MM.1S (cell line): Measurements from ENCODE around the gene CWC25.

ENCODE experiments used
- DNase-seq: peaks from one replicate; pipeline ENCODE4 v3.0.0-alpha.2; 2015
- H2AFZ ChIP-seq: fragments of 300-600 bp; sonication (generic); 2 replicates; pipeline ENCODE4 v1.6.0; 2016; ENCODE audit warnings: antibody characterized with exemption, low read length
- H3F3A ChIP-seq: fragments of 300-600 bp; sonication (generic); 2 replicates; pipeline ENCODE4 v1.6.1; 2016; ENCODE audit warnings: mild to moderate bottlenecking, antibody characterized with exemption, low read length, moderate library complexity, mixed read lengths; ENCODE audit not compliant: insufficient read depth
- H3K27ac ChIP-seq: fragments of 300-600 bp; sonication (generic); 2 replicates; pipeline ENCODE4 v1.5.1; 2016; ENCODE audit warnings: mild to moderate bottlenecking, low read length
- H3K27me3 ChIP-seq: fragments of 300-600 bp; sonication (generic); replicated peaks from 2 replicates; pipeline ENCODE4 v1.6.0; 2016; ENCODE audit warnings: low read length; ENCODE audit not compliant: insufficient read depth
- H3K36me3 ChIP-seq: fragments of 300-600 bp; sonication (generic); replicated peaks from 2 replicates; pipeline ENCODE4 v1.6.1; 2016; ENCODE audit warnings: mild to moderate bottlenecking, low read length, mixed read lengths; ENCODE audit not compliant: insufficient read depth
- H3K4me1 ChIP-seq: fragments of 300-600 bp; sonication (generic); 2 replicates; pipeline ENCODE4 v1.6.1; 2016; ENCODE audit warnings: low read length, mixed read lengths
- H3K4me2 ChIP-seq: fragments of 300-600 bp; sonication (generic); 2 replicates; pipeline ENCODE4 v1.6.0; 2016; ENCODE audit warnings: low read depth, low read length
- H3K4me3 ChIP-seq: fragments of 300-600 bp; sonication (generic); 2 replicates; pipeline ENCODE4 v1.5.1; 2016; ENCODE audit warnings: low read length, mixed read lengths
- H3K79me2 ChIP-seq: fragments of 300-600 bp; sonication (generic); 2 replicates; pipeline ENCODE4 v1.6.1; 2016; ENCODE audit warnings: mixed run types, low read length, mixed read lengths
- H3K9ac ChIP-seq: fragments of 300-600 bp; sonication (generic); 2 replicates; pipeline ENCODE4 v1.6.1; 2016; ENCODE audit warnings: low read length, mixed read lengths
- H3K9me2 ChIP-seq: fragments of 300-600 bp; sonication (generic); replicated peaks from 2 replicates; pipeline ENCODE4 v1.6.1; 2016; ENCODE audit warnings: mild to moderate bottlenecking, low read length, mixed read lengths; ENCODE audit not compliant: insufficient read depth
- H3K9me3 ChIP-seq: fragments of 300-600 bp; sonication (generic); replicated peaks from 2 replicates; pipeline ENCODE4 v1.6.1; 2016; ENCODE audit warnings: mild to moderate bottlenecking, low read length, mixed read lengths; ENCODE audit not compliant: insufficient read depth
- H4K20me1 ChIP-seq: fragments of 300-600 bp; sonication (generic); 2 replicates; pipeline ENCODE4 v1.6.1; 2016; ENCODE audit warnings: mild to moderate bottlenecking, low read length, moderate library complexity, mixed read lengths; ENCODE audit not compliant: insufficient read depth
- EZH2 ChIP-seq: fragments of 300-600 bp; sonication (generic); optimal IDR thresholded peaks from 2 replicates; pipeline ENCODE3; 2017; ENCODE audit warnings: low read depth, mild to moderate bottlenecking, antibody characterized with exemption, low read length, mixed read lengths
- EZH2phosphoT487 ChIP-seq: fragments of 300-600 bp; sonication (generic); IDR thresholded peaks from 2 replicates; pipeline ENCODE4 v1.6.1; 2018; ENCODE audit warnings: antibody characterized with exemption, low read length
- TF ChIP-seq, protein P1 (sequence below): fragments of 300-600 bp; sonication (generic); IDR thresholded peaks from 2 replicates; pipeline ENCODE4 v1.5.1; 2016; ENCODE audit warnings: antibody characterized with exemption, low read length, mixed read lengths

CWC25 gene

DNA sequence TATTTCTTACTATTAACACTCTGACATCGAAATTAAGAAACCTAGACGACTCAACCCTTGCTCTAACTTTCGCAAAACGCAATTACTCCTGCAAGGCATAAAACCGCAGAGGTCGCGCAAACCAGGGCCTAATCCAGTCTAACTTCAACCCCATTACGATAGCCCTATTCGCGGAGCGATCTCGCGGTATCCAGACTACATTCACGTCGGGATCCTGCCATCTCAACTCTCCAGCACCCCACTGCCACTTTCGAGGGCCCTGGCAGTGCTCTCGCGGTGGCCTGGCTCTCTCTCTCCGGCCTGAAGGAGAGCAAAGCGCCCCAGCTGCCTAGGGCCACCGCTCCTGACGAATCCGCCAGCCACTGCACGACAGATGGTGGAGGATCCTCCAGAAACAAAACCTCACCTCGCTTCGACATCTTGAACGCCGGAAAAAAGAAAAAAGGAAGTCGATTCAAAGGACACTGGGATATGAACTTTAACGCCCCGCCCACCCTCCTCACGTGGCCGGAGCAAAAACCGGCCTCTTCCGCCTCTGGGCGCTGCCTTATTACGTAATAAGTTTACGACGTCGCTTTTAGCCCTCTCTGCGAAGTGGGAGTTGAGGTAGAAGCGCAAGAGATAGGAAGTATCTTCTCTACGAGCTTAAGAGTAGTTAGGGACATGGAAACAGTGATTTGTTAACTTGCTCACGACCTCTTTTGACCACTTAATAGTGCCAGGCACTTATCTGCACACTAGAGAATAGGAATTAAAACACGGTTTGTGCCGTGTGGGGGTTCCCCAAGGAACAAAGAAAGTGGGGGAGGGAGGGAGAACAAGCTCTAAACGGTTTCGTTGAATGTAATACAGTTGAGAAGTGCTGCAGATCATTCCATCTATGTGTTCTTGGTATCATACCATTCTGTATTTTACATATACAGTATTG, 28.4 kb upstream of the CWC25 start, which contains the start of gene RPL23:
Gene RPL23, minus strand, starts transcription at position 430 of the 928 bp plus-strand sequence. Its CDS starts 11 bp downstream, at position 419.
- Histone ChIP-seq H3K9me2 (no peaks in the 10 kb centered on the region), H4K20me1 (peaks cover 24% of the 10 kb centered on the region), H2AFZ (peak within 1 kb of the TSS; percentile 94), H3K36me3 (peaks cover 36% of the 10 kb centered on the region; the same call in 1 of the 2 replicates), H3K79me2 (peaks cover 41% of the 10 kb centered on the region), H3K4me2 (peak within 1 kb of the TSS; percentile 93), H3K4me3 (peak within 1 kb of the TSS; percentile 99), H3F3A (peaks cover 59% of the 10 kb centered on the region), H3K9me3 (no peaks in the 10 kb centered on the region), H3K4me1 (peaks cover 11% of the 10 kb centered on the region), H3K27me3 (no peaks in the 10 kb centered on the region), H3K9ac (peak within 1 kb of the TSS; percentile 96), H3K27ac (peak within 1 kb of the TSS; percentile 98)
- DNase-seq: peak; percentile 98
- TF ChIP-seq EZH2 (no peak), EZH2phosphoT487 (no peak)
- TF ChIP-seq, protein P1, sequence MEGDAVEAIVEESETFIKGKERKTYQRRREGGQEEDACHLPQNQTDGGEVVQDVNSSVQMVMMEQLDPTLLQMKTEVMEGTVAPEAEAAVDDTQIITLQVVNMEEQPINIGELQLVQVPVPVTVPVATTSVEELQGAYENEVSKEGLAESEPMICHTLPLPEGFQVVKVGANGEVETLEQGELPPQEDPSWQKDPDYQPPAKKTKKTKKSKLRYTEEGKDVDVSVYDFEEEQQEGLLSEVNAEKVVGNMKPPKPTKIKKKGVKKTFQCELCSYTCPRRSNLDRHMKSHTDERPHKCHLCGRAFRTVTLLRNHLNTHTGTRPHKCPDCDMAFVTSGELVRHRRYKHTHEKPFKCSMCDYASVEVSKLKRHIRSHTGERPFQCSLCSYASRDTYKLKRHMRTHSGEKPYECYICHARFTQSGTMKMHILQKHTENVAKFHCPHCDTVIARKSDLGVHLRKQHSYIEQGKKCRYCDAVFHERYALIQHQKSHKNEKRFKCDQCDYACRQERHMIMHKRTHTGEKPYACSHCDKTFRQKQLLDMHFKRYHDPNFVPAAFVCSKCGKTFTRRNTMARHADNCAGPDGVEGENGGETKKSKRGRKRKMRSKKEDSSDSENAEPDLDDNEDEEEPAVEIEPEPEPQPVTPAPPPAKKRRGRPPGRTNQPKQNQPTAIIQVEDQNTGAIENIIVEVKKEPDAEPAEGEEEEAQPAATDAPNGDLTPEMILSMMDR: no peak

DNA sequence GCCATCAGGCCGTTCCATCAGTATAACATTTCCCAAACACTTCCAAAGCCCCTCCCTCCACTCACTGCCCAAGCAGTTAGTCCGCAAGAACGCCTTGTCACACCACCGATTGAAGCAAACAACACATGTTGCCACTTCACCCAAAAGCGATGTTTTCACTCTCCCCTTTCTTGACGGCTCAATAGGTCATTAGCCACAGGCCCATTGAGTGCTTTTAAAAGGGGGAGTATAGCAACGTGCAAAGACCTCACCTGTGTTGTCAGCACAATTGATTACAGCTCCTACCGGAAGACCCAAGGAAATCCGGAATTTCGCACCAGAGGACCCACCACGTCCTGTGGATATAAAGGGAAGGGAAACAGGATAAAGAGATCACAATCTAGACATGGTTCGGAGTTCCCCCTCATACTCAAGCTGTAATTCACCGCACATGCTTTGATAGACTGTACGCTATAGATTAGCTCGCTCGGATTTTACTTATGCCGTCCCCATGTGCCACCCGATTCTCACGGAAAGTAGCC, 27.7 kb upstream of the CWC25 start:
- Histone ChIP-seq H2AFZ (peak overlapping the region; percentile 94; the same call in 1 of the 2 replicates), H3K27ac (peak overlapping the region; percentile 98), H3K4me3 (peak overlapping the region; percentile 99), H3K4me2 (peak overlapping the region; percentile 93), H3K4me1 (peaks cover 11% of the 10 kb centered on the region), H3K36me3 (peaks cover 36% of the 10 kb centered on the region; the same call in 1 of the 2 replicates), H3K9ac (peak overlapping the region; percentile 96), H3K27me3 (no peaks in the 10 kb centered on the region), H3F3A (peaks cover 66% of the 10 kb centered on the region), H3K79me2 (peaks cover 41% of the 10 kb centered on the region), H4K20me1 (peaks cover 24% of the 10 kb centered on the region), H3K9me2 (no peaks in the 10 kb centered on the region), H3K9me3 (no peaks in the 10 kb centered on the region)
- no peak for TF ChIP-seq EZH2phosphoT487
- no peak for TF ChIP-seq EZH2
- TF ChIP-seq, protein P1: no peak
- peak; percentile 12 for DNase-seq

DNA sequence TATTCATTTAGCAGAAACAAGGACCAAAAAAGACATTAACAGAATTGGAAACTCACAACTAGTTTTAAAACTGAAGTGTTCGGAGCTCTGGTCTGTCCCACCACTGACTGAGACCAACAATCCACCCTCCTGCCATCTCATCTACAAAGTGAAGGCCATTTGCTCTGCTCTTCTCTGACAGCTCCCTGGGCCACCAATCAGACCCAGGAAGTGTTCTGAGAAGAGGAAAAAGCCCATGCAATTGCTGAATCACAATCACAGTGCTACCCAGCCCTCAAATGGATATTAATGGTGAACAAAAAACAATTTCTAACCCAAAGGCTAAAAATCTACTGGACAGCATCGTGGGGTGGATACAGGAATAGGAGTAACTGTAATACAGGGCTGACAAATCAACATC, 26.3 kb upstream of the CWC25 start:
- H3K36me3 ChIP-seq: peaks cover 36% of the 10 kb centered on the region; the same call in 1 of the 2 replicates
- peaks cover 11% of the 10 kb centered on the region for H3K4me1 ChIP-seq
- TF ChIP-seq EZH2 (no peak), EZH2phosphoT487 (no peak)
- TF ChIP-seq, protein P1: no peak
- no peaks in the 10 kb centered on the region for H3K27me3 ChIP-seq
- no peak for DNase-seq
- no peak overlapping the region for H2AFZ ChIP-seq
- H3K4me2 ChIP-seq: peak overlapping the region; percentile 93
- peaks cover 24% of the 10 kb centered on the region for H4K20me1 ChIP-seq
- H3K4me3 ChIP-seq: peak overlapping the region; percentile 99
- no peaks in the 10 kb centered on the region for H3K9me2 ChIP-seq
- H3K9ac ChIP-seq: peak overlapping the region; percentile 96; the same call in 1 of the 2 replicates
- peaks cover 74% of the 10 kb centered on the region for H3F3A ChIP-seq
- no peaks in the 10 kb centered on the region for H3K9me3 ChIP-seq
- H3K27ac ChIP-seq: no peak overlapping the region
- peaks cover 41% of the 10 kb centered on the region for H3K79me2 ChIP-seq
